Measurements from ENCODE around the gene CST5. TPM values are rescaled to one million over a fixed set of nuclear protein-coding genes. Genes with fewer than 3 reads are reported as not detected.

The CST5 gene
- total and polyA plus RNA-seq, 10 of the 15 experiments (the other 5 are each of a cell fraction or from before 2014, with no cell fraction given): not detected

GRCh38 chr20:23918101-23918862 lies 38.7 kb upstream of the CST5 start:
- ChIA-PET CTCF (no interaction called here), POLR2A (no interaction called here), RAD21 (ENCODE audit: unreplicated experiment) (no interaction called here), SMC1A (ENCODE audit: uncharacterized antibody, unreplicated experiment) (no interaction called here)
- no peak for TF ChIP-seq ZNF592 (IDR thresholded peaks at IDR 0.05)
- no peak for TF ChIP-seq MTA3 (IDR thresholded peaks at IDR 0.05; ENCODE audit: borderline replicate concordance, low read length)
- no peak for TF ChIP-seq SRF (IDR thresholded peaks at IDR 0.05; ENCODE audit: low read depth in 2 of 2, low read length in 2 of 2)
- TF ChIP-seq SP1 (IDR thresholded peaks at IDR 0.05; ENCODE audit: low read depth, low read length): no peak
- no peak for TF ChIP-seq ZZZ3 (IDR thresholded peaks at IDR 0.05; ENCODE audit: control insufficient read depth, insufficient read length, low read depth)
- H3K27me3 ChIP-seq (replicated peaks in 1 of 2; ENCODE audit: control insufficient read depth in 2 of 2, insufficient read depth in 2 of 2, low read length in 1 of 2): no peaks in the 10 kb centered on the region; a peak in 2 of 4 replicates
- no peak overlapping the region for H2AFZ ChIP-seq (ENCODE audit: control insufficient read depth, low read depth, low read length)
- no peak overlapping the region for H3K27ac ChIP-seq (ENCODE audit: control insufficient read depth, insufficient read depth)
- no peak overlapping the region for H3K4me3 ChIP-seq
- WGBS (ENCODE audit: insufficient coverage, insufficient replicate concordance, low lambda C conversion rate, missing lambda C conversion rate): 2% methylated on average over 8 of the region's 11 CpGs
- intact Hi-C loops (cut with micrococcal nuclease; ENCODE audit: unreplicated experiment) (no loop called here), in situ Hi-C loops (cut with MboI) (no loop called here)
- no peak for ATAC-seq
- no peak for DNase-seq (ENCODE audit: low read depth, low spot score)
- H4K20me1 ChIP-seq (ENCODE audit: control insufficient read depth, insufficient read depth): no peaks in the 10 kb centered on the region
- H3K9ac ChIP-seq (ENCODE audit: control insufficient read depth, insufficient read depth, low read length): no peak overlapping the region
- no peaks in the 10 kb centered on the region for H3K36me3 ChIP-seq (ENCODE audit: control insufficient read depth in 2 of 2, insufficient read depth in 2 of 2, low read length in 1 of 2)
- no peaks in the 10 kb centered on the region for H3K4me1 ChIP-seq (ENCODE audit: control insufficient read depth, insufficient read depth, low read length)
- FAIRE-seq: no peak
- no TSS peak for BruUV-seq (replicated peaks)
- H3K9me3 ChIP-seq (replicated peaks; ENCODE audit: control insufficient read depth, insufficient read depth, low read length): no peaks in the 10 kb centered on the region
- H3K4me2 ChIP-seq (ENCODE audit: control insufficient read depth, insufficient read depth): no peak overlapping the region
- H3K79me2 ChIP-seq (ENCODE audit: control insufficient read depth, insufficient read depth, low read length): no peaks in the 10 kb centered on the region
